ENCODE measurements around the gene MED25.

Gene MED25

GRCh38 chr19:49844138-49845095, 26.3 kb downstream of the MED25 start:
- no peak for DNase-seq (ENCODE audit: low spot score)

GRCh38 chr19:49845414-49845813, 27.3 kb downstream of the MED25 start:
- DNase-seq (ENCODE audit: low spot score): no peak

GRCh38 chr19:49846408-49846807, 28.3 kb downstream of the MED25 start:
- DNase-seq (ENCODE audit: low spot score): no peak

- DNase-seq (ENCODE audit: low spot score): peak; percentile 37
Observed at GRCh38 chr19:49847731-49848696, 29.9 kb downstream of the MED25 start.

- peak; percentile 13 for DNase-seq (ENCODE audit: low spot score)
Observed at GRCh38 chr19:49848938-49849337, 30.8 kb downstream of the MED25 start.

GRCh38 chr19:49849433-49850220, 31.5 kb downstream of the MED25 start:
- peak; percentile 10 for DNase-seq (ENCODE audit: low spot score)

- DNase-seq (ENCODE audit: low spot score): no peak
Observed at GRCh38 chr19:49850221-49850486, 32.1 kb downstream of the MED25 start.

- DNase-seq (ENCODE audit: low spot score): peak; percentile 95
Observed at GRCh38 chr19:49850487-49851342, 32.6 kb downstream of the MED25 start, which contains the start of gene PTOV1. Gene PTOV1 (plus strand): TSS chr19:49851159.

GRCh38 chr19:49851456-49852259, 33.6 kb downstream of the MED25 start:
- DNase-seq (ENCODE audit: low spot score): peak; percentile 55

GRCh38 chr19:49852631-49853126, 34.6 kb downstream of the MED25 start:
- DNase-seq (ENCODE audit: low spot score): peak; percentile 19

GRCh38 chr19:49853852-49854377, 35.8 kb downstream of the MED25 start:
- DNase-seq (ENCODE audit: low spot score): peak; percentile 34

GRCh38 chr19:49854378-49855263, 36.5 kb downstream of the MED25 start:
- DNase-seq (ENCODE audit: low spot score): no peak

- no peak for DNase-seq (ENCODE audit: low spot score)
Observed at GRCh38 chr19:49855277-49855675, 37.2 kb downstream of the MED25 start.

GRCh38 chr19:49855676-49856573, 37.8 kb downstream of the MED25 start:
- DNase-seq (ENCODE audit: low spot score): peak; percentile 14

- DNase-seq (ENCODE audit: low spot score): no peak
Observed at GRCh38 chr19:49856574-49857021, 38.5 kb downstream of the MED25 start.

GRCh38 chr19:49857061-49857837, 39.2 kb downstream of the MED25 start:
- no peak for DNase-seq (ENCODE audit: low spot score)

- no peak for DNase-seq (ENCODE audit: low spot score)
Observed at GRCh38 chr19:49857838-49858087, 39.7 kb downstream of the MED25 start.

All from NAMALWA (cell line).